Measurements from ENCODE around the gene MICAL3.

The MICAL3 gene

DNA sequence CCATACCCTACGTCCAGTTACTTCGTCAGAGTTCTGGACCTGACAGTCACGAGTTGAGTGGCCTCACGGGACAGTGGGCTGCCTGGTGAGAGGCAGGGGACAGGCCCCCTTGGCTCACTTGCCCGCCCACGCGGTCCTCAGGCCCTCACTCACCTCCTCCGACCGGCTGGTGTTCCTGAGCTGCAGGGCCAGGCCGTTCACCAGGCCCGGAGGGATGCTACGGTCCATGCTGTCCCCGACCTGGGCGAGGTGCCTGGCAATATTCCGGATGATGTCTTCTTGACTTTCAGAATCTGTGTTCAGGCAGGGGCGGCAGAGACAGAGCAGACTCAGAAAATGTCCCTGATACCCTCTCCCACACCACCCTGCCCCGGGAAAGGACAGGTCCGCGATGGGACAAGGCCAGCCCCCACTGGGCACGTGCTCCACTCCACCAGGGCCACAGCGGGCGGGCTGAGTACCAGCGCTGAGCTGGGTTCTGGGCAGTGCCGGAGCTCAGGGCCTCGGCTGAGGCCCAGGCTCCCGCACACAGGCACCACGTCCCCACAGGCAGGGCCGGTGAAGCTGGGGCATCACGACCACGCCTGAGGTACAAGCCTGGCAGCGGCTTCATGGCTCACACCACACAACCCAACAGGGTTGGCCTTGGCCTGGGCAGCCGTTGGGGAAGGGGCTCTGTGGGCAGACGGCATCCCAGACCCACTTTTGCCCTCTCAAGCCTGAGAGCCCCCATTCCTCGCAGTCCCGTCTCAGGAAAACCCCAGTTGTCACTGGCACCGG is 285.0 kb downstream of the MICAL3 start:
- no peak for DNase-seq

DNA sequence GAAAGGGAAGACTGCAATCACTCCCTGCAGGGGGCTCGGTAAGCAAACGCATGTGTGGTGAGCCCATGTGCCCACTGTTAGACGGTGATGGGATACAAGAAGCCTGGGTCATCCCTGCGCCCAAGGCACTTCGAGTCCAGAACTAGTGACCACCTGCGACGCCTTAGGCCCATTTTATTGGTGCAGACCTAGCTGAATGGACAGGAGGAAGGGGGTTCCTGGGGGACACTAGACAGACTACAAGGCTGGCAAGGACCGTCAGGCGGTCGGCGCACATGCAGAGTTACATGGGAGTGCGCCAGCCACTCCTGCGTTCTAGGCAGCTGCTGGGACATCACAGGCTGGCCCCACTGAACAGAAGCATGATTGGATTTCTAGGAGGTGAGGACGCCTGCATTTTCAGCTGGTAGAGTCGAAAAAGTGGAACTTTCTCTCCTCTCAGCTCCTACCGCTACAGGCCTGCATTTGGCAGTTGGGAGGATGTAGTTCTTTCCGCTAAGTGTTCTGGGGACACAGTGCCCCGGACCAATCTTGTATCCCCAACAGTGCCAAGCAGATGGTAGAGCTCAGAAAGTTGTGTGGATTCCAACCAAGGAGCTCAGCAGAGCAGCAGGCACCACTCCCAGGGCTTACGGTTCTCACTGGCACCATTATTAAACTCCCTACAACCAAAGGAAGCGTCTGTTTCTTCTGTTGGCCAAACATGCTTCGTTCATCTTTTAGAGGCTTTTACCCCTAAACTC is 285.8 kb downstream of the MICAL3 start:
- DNase-seq = no peak
